22Rv1 (cell line): ENCODE results near the gene AATF.

Experiments
- CTCF ChIP-seq: fragments of 450-650 bp; IDR thresholded peaks from 2 replicates; pipeline ENCODE4 v1.5.1; 2017; ENCODE audit warnings: mild to moderate bottlenecking
- ZFX ChIP-seq: fragments of 450-650 bp; IDR thresholded peaks from 2 replicates; pipeline ENCODE4 v1.6.1; 2017; ENCODE audit warnings: antibody characterized with exemption, borderline replicate concordance

DNA sequence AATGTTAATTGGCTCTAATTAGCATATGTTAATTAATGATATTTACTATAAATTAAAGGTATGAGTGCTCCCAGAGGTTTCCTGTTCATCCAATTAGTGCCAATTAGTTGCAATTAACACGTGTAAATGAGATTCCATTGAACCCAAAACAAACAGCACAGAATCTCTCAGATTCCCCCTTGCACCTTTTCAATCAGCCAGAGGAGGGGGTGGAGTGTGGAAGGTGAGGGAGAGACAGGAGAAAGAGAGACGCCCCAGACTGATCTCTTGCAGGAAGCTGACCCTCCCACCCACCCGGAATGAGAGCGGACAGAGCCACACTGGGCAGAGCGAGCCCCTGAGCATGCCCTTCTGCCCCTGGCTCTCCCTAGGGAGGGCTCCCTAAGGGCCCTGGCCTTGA lies 35.6 kb upstream of the AATF start:
- TF ChIP-seq CTCF (no peak), ZFX (no peak)
